Psoas muscle (tissue), 8 donors: ENCODE data around the gene ASPSCR1. TPM values are rescaled to one million over a fixed set of nuclear protein-coding genes. Genes with fewer than 3 reads are reported as not detected.

ENCODE experiments used
- ATAC-seq, 4 donors: fragments of 200-7000 bp; cut with Tn5 transposase; one replicate each; pipeline ENCODE4 v1.9.1; 2020; ENCODE audit warnings: moderate library complexity in 3 of 4, mild to moderate bottlenecking in 2 of 4
- DNase-seq, 2 donors: peaks; one replicate each; pipeline ENCODE4 v3.0.0-alpha.2; 2020
- H3K27ac ChIP-seq: fragments of 200-600 bp; one replicate; pipeline ENCODE4 v1.8.0; 2022
- H3K27me3 ChIP-seq, 3 donors: fragments of 200-600 bp in 1 of 3; one replicate each; pipeline versions ENCODE4 v1.6.1 to v1.8.0; 2013 to 2022; ENCODE audit warnings: low read length in 2 of 3, mild to moderate bottlenecking in 2 of 3, moderate library complexity in 1 of 3; ENCODE audit not compliant: insufficient read depth in 3 of 3
- H3K36me3 ChIP-seq, 2 donors: fragments of 200-600 bp in 1 of 2; one replicate each; pipeline versions ENCODE4 v1.6.1 to v1.8.0; 2013 to 2022; ENCODE audit warnings: low read depth in 1 of 2, mild to moderate bottlenecking in 1 of 2, moderate library complexity in 1 of 2; ENCODE audit not compliant: insufficient read depth in 1 of 2
- H3K4me1 ChIP-seq: fragments of 200-600 bp; one replicate; pipeline ENCODE4 v1.8.0; 2022
- H3K4me3 ChIP-seq: fragments of 200-600 bp; one replicate; pipeline ENCODE4 v1.8.0; 2022; ENCODE audit warnings: mild to moderate bottlenecking
- H3K9me3 ChIP-seq: fragments of 200-600 bp; one replicate; pipeline ENCODE4 v1.8.0; 2022
- CTCF ChIP-seq: fragments of 200-600 bp; IDR thresholded peaks from one replicate; pipeline ENCODE4 v1.8.0; 2022; ENCODE audit warnings: antibody characterized with exemption
- WGBS, 3 donors: extraction: QIAGEN DNeasy Blood & Tissue Kit; methylation state at CpG; one replicate each; pipeline versions ENCODE4 v1.1.6 to v1.1.7; 2013; 5-methylcytosine and 5-hydroxymethylcytosine counted together
- intact Hi-C, 2 donors: fragments of 100-400 bp; cut with DNase I; formaldehyde crosslinking; loops; one replicate each; pipeline versions ENCODE4 v1.11.0 to v1.14.2; 2022
- polyA plus RNA-seq, 3 donors: library from polyadenylated mRNA; stranded (reverse); fragments of 200-250 nt; gene quantifications; one replicate each; pipeline ENCODE4 v1.2.3, GENCODE V29; 2013
- total RNA-seq, 4 donors: library from RNA; stranded (reverse); fragmentation: NEBNext Ultra II Directional in 2 of 4; extraction: Animal tissue kit (Norgen Biotek cat#: 25700) in 2 of 4; gene quantifications; one replicate each; pipeline versions ENCODE4 v1.2.1 to v1.2.4, GENCODE V29; 2021 to 2023
- donor health status: healthy with polysubstance abuse.
- donor health status: DM: no; HTN: no; CAD: no; lungs with moderate emphysema.
- donor health status: Bipolar disorder and iron deficiency.
- donor health status: healthy.
- donor health status: DM: yes; HTN: yes; CAD: no.
- donor health status: DM: no; HTN: no; CAD: no.
- donor health status: DM: no; HTN: no; CAD: no.
- donor health status: DM: yes; HTN: yes; CAD: no.

The ASPSCR1 gene
- total and polyA plus RNA-seq, 7 donors: 27.7 to 37.4 (median 33.0) TPM

GRCh38 chr17:81967533-81968395 is 9.7 kb upstream of the ASPSCR1 start:
- 7 to 9% (median 9%) methylated on average over 35 to 36 of the region's 36 CpGs for WGBS, 3 donors
- Histone ChIP-seq H3K36me3 (no peaks in the 10 kb centered on the region), H3K9me3 (no peaks in the 10 kb centered on the region), H3K4me3 (peak overlapping the region; percentile 38), H3K27me3 (no peaks in the 10 kb centered on the region), H3K4me1 (peaks cover 22% of the 10 kb centered on the region), H3K27ac (peak overlapping the region; percentile 61)
- ATAC-seq (peak; percentile 77 to 91 (median 87)), DNase-seq (peak; percentile 85 to 90)
- intact Hi-C loops: loop anchor here in 1 of 2 donors (5.0 kb wide), 1 partner anchor 35 kb away; no protein-coding TSS in a partner anchor
- no peak for TF ChIP-seq CTCF

- H3K9me3 ChIP-seq: no peaks in the 10 kb centered on the region
- H3K36me3 ChIP-seq: no peaks in the 10 kb centered on the region
- H3K27me3 ChIP-seq: no peaks in the 10 kb centered on the region
- ATAC-seq (no peak), DNase-seq (no peak)
- TF ChIP-seq CTCF: no peak
- 48 to 60% (median 48%) methylated on average over 7 of the region's 7 CpGs for WGBS, 3 donors
- peak overlapping the region; percentile 38 for H3K4me3 ChIP-seq
- peaks cover 16% of the 10 kb centered on the region for H3K4me1 ChIP-seq
- peak overlapping the region; percentile 61 for H3K27ac ChIP-seq
- intact Hi-C loops: loop anchor here in 1 of 2 donors (5.0 kb wide), 1 partner anchor 34 kb away; no protein-coding TSS in a partner anchor
Observed at GRCh38 chr17:81968396-81968745, 9.1 kb upstream of the ASPSCR1 start.

GRCh38 chr17:81968850-81969812 is 8.3 kb upstream of the ASPSCR1 start:
- no peak overlapping the region for H3K27ac ChIP-seq
- no peak for ATAC-seq
- H3K4me1 ChIP-seq: peaks cover 14% of the 10 kb centered on the region
- no peaks in the 10 kb centered on the region for H3K9me3 ChIP-seq
- H3K27me3 ChIP-seq: no peaks in the 10 kb centered on the region
- intact Hi-C loops: loop anchor here in 1 of 2 donors (5.0 kb wide), 1 partner anchor 33 kb away; no protein-coding TSS in a partner anchor
- no peaks in the 10 kb centered on the region for H3K36me3 ChIP-seq
- DNase-seq: no peak
- TF ChIP-seq CTCF: no peak
- 84 to 88% (median 87%) methylated on average over 12 of the region's 12 CpGs for WGBS, 3 donors
- H3K4me3 ChIP-seq: no peak overlapping the region

GRCh38 chr17:81973432-81973831 is 4.0 kb upstream of the ASPSCR1 start:
- TF ChIP-seq CTCF: no peak
- H3K4me3 ChIP-seq: no peak overlapping the region
- no peaks in the 10 kb centered on the region for H3K9me3 ChIP-seq
- ATAC-seq (no peak), DNase-seq (no peak)
- H3K36me3 ChIP-seq: no peaks in the 10 kb centered on the region
- H3K4me1 ChIP-seq: peaks cover 3% of the 10 kb centered on the region
- H3K27me3 ChIP-seq: no peaks in the 10 kb centered on the region
- H3K27ac ChIP-seq: no peak overlapping the region
- intact Hi-C loops: no loop called here
